ENCODE data around the gene PLA2G4C. TPM values are rescaled to one million over a fixed set of nuclear protein-coding genes. Genes with fewer than 3 reads are reported as not detected.

PLA2G4C gene
- total RNA-seq, 2 experiments from 2014 or later: 1.9 TPM

GRCh38 chr19:48136547-48136946 is 25.9 kb upstream of the PLA2G4C start:
- H3K9me3 ChIP-seq (ENCODE audit: control insufficient read depth in 1 of 2, insufficient read depth in 1 of 2, low read length in 2 of 2): no peaks in the 10 kb centered on the region
- Mint-ChIP-seq H3K9me3 (no peaks in the 10 kb centered on the region), H3K27ac (no peak overlapping the region), H3K4me1 (ENCODE audit: low read depth) (no peaks in the 10 kb centered on the region), H3K4me3 (no peak overlapping the region), H3K36me3 (ENCODE audit: low read depth) (peaks cover 50% of the 10 kb centered on the region), H3K27me3 (no peaks in the 10 kb centered on the region)
- no peak for TF ChIP-seq CTCF (IDR thresholded peaks at IDR 0.05)
- DNase-seq (no peak), ATAC-seq (ENCODE audit: poor library complexity) (no peak)
- ChIA-PET CTCF (no interaction called here), POLR2A (no interaction called here)
- no peak overlapping the region for H3K27ac ChIP-seq (ENCODE audit: low read depth in 1 of 2, low read length in 2 of 2)
- no peaks in the 10 kb centered on the region for H3K4me1 ChIP-seq (ENCODE audit: insufficient read depth, low read length)
- H3K27me3 ChIP-seq (ENCODE audit: control insufficient read depth in 1 of 2, insufficient read depth in 2 of 2, low read length in 2 of 2): no peaks in the 10 kb centered on the region
- intact Hi-C loops (cut with DNase I, micrococcal nuclease): no loop called here
- no peak overlapping the region for H3K4me3 ChIP-seq (ENCODE audit: low read length)
- peaks cover 28% of the 10 kb centered on the region for H3K36me3 ChIP-seq (ENCODE audit: insufficient read depth, low read length)

- no peak for TF ChIP-seq CTCF (IDR thresholded peaks at IDR 0.05)
- no peak overlapping the region for H3K27ac ChIP-seq (ENCODE audit: low read depth in 1 of 2, low read length in 2 of 2)
- intact Hi-C loops (cut with DNase I, micrococcal nuclease): no loop called here
- H3K27ac Mint-ChIP-seq: no peak overlapping the region
- CTCF ChIA-PET: no interaction called here
- ATAC-seq (ENCODE audit: poor library complexity): no peak
- no peak overlapping the region for H3K4me3 Mint-ChIP-seq
- no peaks in the 10 kb centered on the region for H3K9me3 ChIP-seq (ENCODE audit: control insufficient read depth in 1 of 2, insufficient read depth in 1 of 2, low read length in 2 of 2)
- no peaks in the 10 kb centered on the region for H3K4me1 ChIP-seq (ENCODE audit: insufficient read depth, low read length)
- no peaks in the 10 kb centered on the region for H3K27me3 Mint-ChIP-seq
- H3K9me3 Mint-ChIP-seq: no peaks in the 10 kb centered on the region
- H3K27me3 ChIP-seq (ENCODE audit: control insufficient read depth in 1 of 2, insufficient read depth in 2 of 2, low read length in 2 of 2): no peaks in the 10 kb centered on the region
- H3K4me3 ChIP-seq (ENCODE audit: low read length): no peak overlapping the region
- POLR2A ChIA-PET: no interaction called here
- peaks cover 52% of the 10 kb centered on the region for H3K36me3 Mint-ChIP-seq (ENCODE audit: low read depth)
- peaks cover 37% of the 10 kb centered on the region for H3K36me3 ChIP-seq (ENCODE audit: insufficient read depth, low read length)
- DNase-seq: no peak
- H3K4me1 Mint-ChIP-seq (ENCODE audit: low read depth): no peaks in the 10 kb centered on the region
These were observed 24.8 kb upstream of the PLA2G4C start for GRCh38 chr19:48135411-48135810.

- Histone ChIP-seq H3K36me3 (ENCODE audit: insufficient read depth, low read length) (peaks cover 40% of the 10 kb centered on the region), H3K27ac (ENCODE audit: low read depth in 1 of 2, low read length in 2 of 2) (no peak overlapping the region), H3K4me3 (ENCODE audit: low read length) (no peak overlapping the region), H3K4me1 (ENCODE audit: insufficient read depth, low read length) (no peaks in the 10 kb centered on the region), H3K9me3 (ENCODE audit: control insufficient read depth in 1 of 2, insufficient read depth in 1 of 2, low read length in 2 of 2) (peaks cover 0 to 4% of the 10 kb centered on the region in 2 experiments), H3K27me3 (ENCODE audit: control insufficient read depth in 1 of 2, insufficient read depth in 2 of 2, low read length in 2 of 2) (no peaks in the 10 kb centered on the region)
- ATAC-seq (ENCODE audit: poor library complexity) (no peak), DNase-seq (no peak)
- no peak overlapping the region for H3K27ac Mint-ChIP-seq
- ChIA-PET CTCF (no interaction called here), POLR2A (no interaction called here)
- TF ChIP-seq CTCF (IDR thresholded peaks at IDR 0.05): no peak
- H3K4me1 Mint-ChIP-seq (ENCODE audit: low read depth): no peaks in the 10 kb centered on the region
- no peaks in the 10 kb centered on the region for H3K27me3 Mint-ChIP-seq
- H3K9me3 Mint-ChIP-seq: no peaks in the 10 kb centered on the region
- H3K4me3 Mint-ChIP-seq: no peak overlapping the region
- intact Hi-C loops (cut with DNase I, micrococcal nuclease): no loop called here
- peaks cover 58% of the 10 kb centered on the region for H3K36me3 Mint-ChIP-seq (ENCODE audit: low read depth)
These were observed 22.5 kb upstream of the PLA2G4C start for GRCh38 chr19:48133094-48133493.
